Activated naive CD8-positive, alpha-beta T cell treated with anti-CD3 and anti-CD28 coated beads, Interleukin-2, amount 10 ng/mL, durations not matched to agents 7 days and 5 days (primary cell): ENCODE measurements around the gene LRP4. TPM values are rescaled to one million over a fixed set of nuclear protein-coding genes. Genes with fewer than 3 reads are reported as not detected.

Source experiments
- ATAC-seq: fragments of 150-1000 bp; cut with Tn5 transposase; one replicate; pipeline ENCODE4 v1.10.0; 2021; ENCODE audit warnings: low read depth, moderate library complexity
- POLR2A ChIA-PET: fragments of 350-600 bp; sonication (Branson Sonifier 250); formaldehyde crosslinking; loops from one replicate; lab custom pipeline; 2021; ENCODE audit warnings: antibody characterized with exemption; lab: Charles Lee
- DNase-seq: peaks from one replicate; pipeline ENCODE4 v3.0.0; 2021
- H3K27ac Mint-ChIP-seq: one replicate; pipeline ENCODE4 v1.8.0; 2022; ENCODE audit warnings: mild to moderate bottlenecking, mixed read lengths
- H3K27me3 Mint-ChIP-seq: one replicate; pipeline ENCODE4 v1.8.0; 2022; ENCODE audit warnings: mild to moderate bottlenecking, moderate library complexity, mixed read lengths
- H3K36me3 Mint-ChIP-seq: one replicate; pipeline ENCODE4 v1.8.0; 2021; ENCODE audit warnings: mild to moderate bottlenecking, mixed read lengths
- H3K4me1 Mint-ChIP-seq: one replicate; pipeline ENCODE4 v1.8.0; 2021; ENCODE audit warnings: mixed read lengths
- H3K4me3 Mint-ChIP-seq: one replicate; pipeline ENCODE4 v1.8.0; 2022; ENCODE audit warnings: mild to moderate bottlenecking, moderate library complexity, mixed read lengths
- H3K9me3 Mint-ChIP-seq: one replicate; pipeline ENCODE4 v1.8.0; 2021; ENCODE audit warnings: mixed read lengths
- total RNA-seq, 2 experiments: library from RNA; stranded (reverse); gene quantifications; one replicate each; pipeline ENCODE4 v1.2.3, GENCODE V29; 2021

The LRP4 gene
- total RNA-seq, 2 experiments from 2014 or later = 0.06 TPM; not detected in 1

DNA sequence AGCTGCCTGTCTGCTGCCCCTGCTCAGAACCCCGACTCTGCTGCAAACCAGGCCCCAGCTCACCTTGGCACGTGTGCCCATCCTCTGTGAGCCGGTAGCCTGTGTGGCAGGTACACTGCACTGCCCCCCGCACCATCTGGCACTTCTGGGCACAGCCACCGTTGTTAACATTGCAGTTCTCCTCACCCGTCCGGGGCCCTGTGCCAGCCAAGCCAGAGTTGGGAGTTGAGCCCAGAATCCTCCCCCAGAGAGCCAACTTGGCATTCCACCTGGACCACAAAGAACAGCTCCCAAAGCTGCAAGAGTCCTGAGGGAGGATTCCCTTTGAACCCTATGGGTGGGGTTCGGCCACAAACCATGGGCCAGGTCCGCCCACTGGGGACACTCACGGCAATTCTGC lies 22.5 kb downstream of the LRP4 start:
- no peak overlapping the region for H3K27ac Mint-ChIP-seq
- DNase-seq (no peak), ATAC-seq (no peak)
- H3K36me3 Mint-ChIP-seq = no peaks in the 10 kb centered on the region
- H3K4me3 Mint-ChIP-seq = no peak overlapping the region
- H3K9me3 Mint-ChIP-seq = no peaks in the 10 kb centered on the region
- POLR2A ChIA-PET = no interaction called here
- H3K4me1 Mint-ChIP-seq = no peaks in the 10 kb centered on the region
- no peaks in the 10 kb centered on the region for H3K27me3 Mint-ChIP-seq

DNA sequence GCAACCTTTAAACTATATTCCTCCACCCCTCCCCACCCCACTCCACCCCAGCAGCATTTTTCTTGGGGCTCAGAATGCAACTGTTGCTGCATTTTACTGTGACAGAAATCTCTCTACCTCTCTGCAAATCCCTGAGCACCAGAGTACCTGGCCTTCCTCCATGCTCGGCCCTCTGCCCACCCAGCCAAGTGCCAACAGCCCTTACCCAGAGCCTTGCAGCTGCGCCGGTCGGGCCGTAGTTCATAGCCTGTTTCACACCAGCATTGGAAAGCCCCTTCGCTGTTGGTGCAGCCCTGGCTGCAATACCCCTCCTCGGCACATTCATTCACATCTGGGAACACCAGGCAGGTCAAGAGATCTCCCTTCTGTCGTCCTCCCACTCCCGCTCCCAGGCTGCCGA lies 23.4 kb downstream of the LRP4 start:
- Mint-ChIP-seq H3K27me3 (no peaks in the 10 kb centered on the region), H3K9me3 (no peaks in the 10 kb centered on the region), H3K4me1 (peaks cover under 1% of the 10 kb centered on the region), H3K36me3 (no peaks in the 10 kb centered on the region), H3K4me3 (no peak overlapping the region), H3K27ac (no peak overlapping the region)
- DNase-seq (no peak), ATAC-seq (no peak)
- POLR2A ChIA-PET = no interaction called here

DNA sequence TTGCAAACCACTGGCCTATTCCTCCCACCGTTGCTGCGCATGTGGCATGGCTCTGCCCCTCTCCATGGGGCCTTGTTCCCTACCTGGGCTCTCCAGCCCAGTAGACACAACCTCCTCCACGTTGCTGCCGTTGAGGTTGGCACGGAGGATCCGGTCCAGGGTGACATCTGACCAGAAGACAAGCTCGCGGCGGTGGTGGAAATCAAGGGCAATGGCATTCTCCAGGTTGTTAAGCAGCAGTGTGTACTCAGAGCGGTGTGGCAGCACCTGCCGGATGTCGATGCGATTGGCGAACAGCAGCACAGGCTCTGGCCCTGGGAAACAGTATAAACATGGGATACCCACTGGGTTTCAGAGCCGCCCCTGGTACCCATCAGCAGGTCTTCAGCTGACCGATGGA lies 23.8 kb downstream of the LRP4 start:
- Mint-ChIP-seq H3K9me3 (no peaks in the 10 kb centered on the region), H3K36me3 (no peaks in the 10 kb centered on the region), H3K27me3 (no peaks in the 10 kb centered on the region), H3K4me3 (no peak overlapping the region), H3K27ac (no peak overlapping the region), H3K4me1 (peaks cover 5% of the 10 kb centered on the region)
- POLR2A ChIA-PET = interaction anchor here (1.0 kb wide), 1 partner anchor 260 kb away, joined by 3 read pairs; no protein-coding TSS in a partner anchor
- no peak for ATAC-seq
- no peak for DNase-seq

DNA sequence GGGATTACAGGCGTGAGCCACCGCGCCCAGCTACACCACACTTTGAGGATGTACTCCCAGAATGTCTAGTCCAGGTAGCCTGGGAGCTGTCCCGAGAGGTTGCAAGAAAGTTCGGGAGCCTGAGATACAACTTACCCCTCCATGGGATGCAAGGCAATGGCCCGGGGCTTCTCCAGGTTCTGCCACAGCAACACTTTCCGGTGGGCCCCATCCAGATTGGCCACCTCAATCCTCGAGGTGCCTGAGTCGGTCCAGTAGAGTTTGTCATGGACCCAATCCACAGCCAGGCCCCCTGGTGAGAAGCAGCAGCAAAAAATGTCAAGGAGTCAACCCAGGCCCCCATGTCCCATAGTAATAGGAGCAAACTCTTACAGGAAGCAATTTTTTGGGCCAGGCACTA lies 25.5 kb downstream of the LRP4 start:
- DNase-seq (no peak), ATAC-seq (no peak)
- Mint-ChIP-seq H3K27ac (no peak overlapping the region), H3K36me3 (no peaks in the 10 kb centered on the region), H3K4me1 (peaks cover 5% of the 10 kb centered on the region), H3K27me3 (no peaks in the 10 kb centered on the region), H3K4me3 (no peak overlapping the region), H3K9me3 (no peaks in the 10 kb centered on the region)
- POLR2A ChIA-PET = no interaction called here

DNA sequence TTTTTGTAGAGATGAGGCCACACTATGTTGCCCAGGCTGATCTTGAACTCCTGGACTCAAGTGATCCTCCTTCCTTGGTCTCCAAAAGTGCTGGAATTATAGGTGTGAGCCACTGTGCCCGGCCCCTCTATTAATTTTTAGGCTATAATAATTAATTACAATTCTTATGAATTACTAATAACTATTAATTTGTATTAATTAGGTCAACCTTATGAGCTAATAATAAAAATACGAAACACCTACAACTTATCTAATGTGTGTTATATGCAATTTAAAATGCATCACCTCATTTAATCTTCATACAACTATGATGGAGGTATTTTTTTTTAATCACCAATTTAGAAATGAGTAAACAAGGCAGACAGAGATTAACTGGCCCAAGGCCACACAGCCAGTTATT lies 26.2 kb downstream of the LRP4 start:
- DNase-seq (no peak), ATAC-seq (no peak)
- H3K27ac Mint-ChIP-seq = no peak overlapping the region
- H3K4me1 Mint-ChIP-seq = peaks cover 5% of the 10 kb centered on the region
- POLR2A ChIA-PET = no interaction called here
- no peaks in the 10 kb centered on the region for H3K36me3 Mint-ChIP-seq
- H3K27me3 Mint-ChIP-seq = no peaks in the 10 kb centered on the region
- no peak overlapping the region for H3K4me3 Mint-ChIP-seq
- H3K9me3 Mint-ChIP-seq = no peaks in the 10 kb centered on the region

DNA sequence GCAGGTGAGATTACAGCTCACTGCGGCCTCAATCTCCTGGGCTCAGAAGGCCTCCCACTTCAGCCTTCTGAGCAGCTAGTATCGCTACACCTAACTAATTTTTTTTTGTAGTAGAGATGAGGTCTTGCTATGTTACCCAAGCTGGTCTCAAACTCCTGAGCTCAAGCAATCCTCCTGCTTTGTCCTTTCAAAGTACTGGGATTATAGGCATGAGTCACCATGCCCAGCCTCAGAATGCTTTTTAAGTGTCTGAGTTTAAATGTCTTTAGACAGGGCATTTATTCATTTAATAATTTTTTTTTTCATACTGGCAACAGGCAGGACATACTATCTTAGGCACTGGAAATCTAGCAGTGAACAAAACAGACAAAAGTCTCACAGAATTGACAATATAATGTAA lies 27.7 kb downstream of the LRP4 start:
- ATAC-seq = no peak
- Mint-ChIP-seq H3K36me3 (no peaks in the 10 kb centered on the region), H3K4me1 (peaks cover 5% of the 10 kb centered on the region), H3K9me3 (no peaks in the 10 kb centered on the region), H3K4me3 (no peak overlapping the region), H3K27me3 (no peaks in the 10 kb centered on the region), H3K27ac (no peak overlapping the region)
- DNase-seq = no peak
- POLR2A ChIA-PET = no interaction called here

DNA sequence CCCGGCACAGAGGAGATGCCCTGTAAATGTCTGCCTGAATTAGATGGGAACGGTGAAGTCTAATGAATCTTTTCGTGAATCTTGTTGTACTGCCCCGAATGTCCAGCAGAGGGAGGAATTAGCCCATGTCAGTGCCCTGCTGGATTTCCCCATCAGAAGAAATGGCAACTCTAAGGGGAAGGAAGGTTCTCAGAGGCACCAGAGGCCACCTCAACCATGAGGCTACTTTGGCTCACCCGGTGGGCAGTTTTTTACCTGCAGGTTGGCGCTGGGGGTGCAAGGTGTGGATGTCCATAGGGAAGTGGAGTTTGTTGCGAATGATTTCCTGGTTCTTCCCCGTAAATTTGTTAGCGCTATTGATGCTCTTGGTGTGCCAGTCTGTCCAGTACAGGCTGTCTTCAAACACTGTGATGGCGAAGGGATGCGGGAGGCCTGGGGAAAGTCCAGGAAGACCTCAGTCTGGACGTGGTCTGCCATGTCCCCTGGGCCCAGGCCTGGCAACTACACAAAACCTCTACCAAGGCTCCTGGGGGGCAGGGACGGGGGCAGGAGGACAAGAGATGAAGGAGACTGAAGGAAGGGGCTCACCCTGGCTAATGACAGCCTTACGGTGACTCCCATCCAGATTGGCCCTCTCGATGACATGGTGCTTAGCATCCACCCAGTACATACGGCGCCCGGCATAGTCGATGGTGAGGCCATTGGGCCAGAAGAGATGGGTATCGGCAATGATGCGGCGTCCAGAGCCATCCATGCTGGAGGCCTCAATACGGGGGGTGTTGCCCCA lies 28.5 kb downstream of the LRP4 start:
- DNase-seq (peak; percentile 55), ATAC-seq (peak; percentile 81)
- Mint-ChIP-seq H3K9me3 (no peaks in the 10 kb centered on the region), H3K36me3 (no peaks in the 10 kb centered on the region), H3K27me3 (no peaks in the 10 kb centered on the region), H3K27ac (no peak overlapping the region), H3K4me1 (peaks cover 5% of the 10 kb centered on the region), H3K4me3 (no peak overlapping the region)
- POLR2A ChIA-PET = no interaction called here

DNA sequence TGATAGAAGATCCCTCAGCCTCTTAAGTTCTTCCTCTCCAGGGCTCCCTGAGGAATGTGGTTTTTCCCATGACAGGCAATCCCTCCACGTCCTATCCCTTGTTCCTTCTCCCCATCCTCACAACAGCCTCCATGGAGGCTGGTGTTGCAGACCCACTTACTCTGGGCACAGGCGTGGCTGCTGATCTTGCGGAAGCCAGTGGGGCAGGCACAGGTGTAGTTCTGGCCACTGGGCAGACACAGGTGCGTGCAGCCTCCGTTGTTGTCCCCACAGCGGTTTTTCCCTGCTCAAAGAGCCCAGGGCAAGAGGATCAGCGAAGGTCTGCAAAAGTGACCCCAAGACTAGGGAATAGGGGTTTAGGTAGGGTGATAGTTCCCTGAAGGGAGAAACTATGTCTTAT lies 29.1 kb downstream of the LRP4 start:
- no peaks in the 10 kb centered on the region for H3K36me3 Mint-ChIP-seq
- peaks cover 5% of the 10 kb centered on the region for H3K4me1 Mint-ChIP-seq
- H3K27ac Mint-ChIP-seq = no peak overlapping the region
- no peaks in the 10 kb centered on the region for H3K27me3 Mint-ChIP-seq
- ATAC-seq = no peak
- no peak for DNase-seq
- POLR2A ChIA-PET = no interaction called here
- no peak overlapping the region for H3K4me3 Mint-ChIP-seq
- H3K9me3 Mint-ChIP-seq = no peaks in the 10 kb centered on the region

DNA sequence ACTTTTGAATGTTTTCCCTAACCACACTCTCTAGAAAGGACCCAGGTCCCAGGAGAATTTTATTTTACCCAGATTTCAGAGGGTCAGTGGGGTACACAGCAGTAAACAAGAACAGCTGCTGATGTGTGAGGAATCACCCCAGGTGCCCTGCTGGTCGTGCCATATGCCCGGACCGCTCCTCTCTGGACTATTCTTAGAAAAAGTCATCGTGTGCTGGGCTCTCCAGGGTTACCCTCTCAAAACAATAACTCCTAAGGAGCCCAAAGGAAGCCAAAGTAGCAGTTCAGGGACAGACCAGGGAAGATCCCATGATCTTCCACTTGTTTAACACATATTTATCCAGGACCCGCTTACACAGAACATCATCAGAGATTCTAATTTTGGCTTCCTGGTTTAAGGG lies 29.7 kb downstream of the LRP4 start:
- DNase-seq (no peak), ATAC-seq (no peak)
- Mint-ChIP-seq H3K27ac (no peak overlapping the region), H3K9me3 (no peaks in the 10 kb centered on the region), H3K27me3 (peaks cover 4% of the 10 kb centered on the region), H3K4me3 (no peak overlapping the region), H3K36me3 (no peaks in the 10 kb centered on the region), H3K4me1 (peaks cover 5% of the 10 kb centered on the region)
- POLR2A ChIA-PET = no interaction called here

DNA sequence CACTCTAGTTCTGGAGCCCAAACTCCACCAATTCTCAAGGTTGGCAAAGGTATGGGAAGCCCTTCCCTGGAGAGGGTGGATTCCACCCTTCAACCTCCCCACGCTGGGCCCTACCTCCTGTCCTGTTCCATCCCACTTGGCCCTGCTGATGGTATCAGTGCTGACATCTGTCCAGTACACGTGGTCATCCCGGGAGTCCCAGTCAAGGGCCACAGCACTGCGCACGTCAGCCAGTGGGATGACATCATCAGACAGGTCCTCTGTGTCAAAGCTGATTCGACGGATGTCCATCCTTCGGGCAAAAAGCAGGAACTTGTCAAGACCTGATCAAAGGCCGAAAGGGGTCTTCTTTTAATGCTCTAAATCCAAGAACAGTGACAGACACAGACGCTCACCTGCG lies 32.1 kb downstream of the LRP4 start:
- Mint-ChIP-seq H3K27ac (no peak overlapping the region), H3K36me3 (no peaks in the 10 kb centered on the region), H3K4me1 (peaks cover 5% of the 10 kb centered on the region), H3K27me3 (peaks cover 17% of the 10 kb centered on the region), H3K9me3 (no peaks in the 10 kb centered on the region), H3K4me3 (no peak overlapping the region)
- no peak for DNase-seq
- no peak for ATAC-seq
- POLR2A ChIA-PET = no interaction called here

DNA sequence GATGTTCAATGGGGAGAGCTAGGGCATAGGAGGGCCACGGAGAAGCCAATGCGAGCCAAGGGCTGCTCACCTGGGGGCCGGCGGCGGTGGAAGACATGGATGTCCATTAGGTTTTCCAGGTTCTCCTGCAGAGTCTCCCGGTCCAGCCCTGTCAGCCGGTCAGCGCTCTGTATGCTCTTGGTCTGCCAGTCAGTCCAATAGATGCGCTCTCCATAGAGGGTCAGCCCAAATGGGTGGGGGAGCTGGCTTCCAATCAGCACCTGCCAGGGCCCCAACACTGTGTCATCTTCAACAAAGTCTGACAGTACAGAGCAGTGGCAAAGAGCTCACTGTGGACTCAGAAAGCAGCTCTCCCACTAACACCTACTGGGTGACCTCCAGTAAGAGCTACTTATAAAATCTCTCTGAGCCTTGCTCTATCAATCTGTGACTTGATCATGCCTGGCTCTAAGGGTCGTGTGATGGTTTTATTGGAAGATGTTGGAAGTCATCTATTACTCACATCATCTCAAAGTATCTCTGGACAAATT lies 39.2 kb downstream of the LRP4 start:
- H3K27ac Mint-ChIP-seq = no peak overlapping the region
- no peaks in the 10 kb centered on the region for H3K36me3 Mint-ChIP-seq
- H3K27me3 Mint-ChIP-seq = peaks cover 21% of the 10 kb centered on the region
- no peak overlapping the region for H3K4me3 Mint-ChIP-seq
- H3K4me1 Mint-ChIP-seq = peaks cover 1% of the 10 kb centered on the region
- no peaks in the 10 kb centered on the region for H3K9me3 Mint-ChIP-seq
- POLR2A ChIA-PET = no interaction called here
- no peak for DNase-seq
- ATAC-seq = no peak

DNA sequence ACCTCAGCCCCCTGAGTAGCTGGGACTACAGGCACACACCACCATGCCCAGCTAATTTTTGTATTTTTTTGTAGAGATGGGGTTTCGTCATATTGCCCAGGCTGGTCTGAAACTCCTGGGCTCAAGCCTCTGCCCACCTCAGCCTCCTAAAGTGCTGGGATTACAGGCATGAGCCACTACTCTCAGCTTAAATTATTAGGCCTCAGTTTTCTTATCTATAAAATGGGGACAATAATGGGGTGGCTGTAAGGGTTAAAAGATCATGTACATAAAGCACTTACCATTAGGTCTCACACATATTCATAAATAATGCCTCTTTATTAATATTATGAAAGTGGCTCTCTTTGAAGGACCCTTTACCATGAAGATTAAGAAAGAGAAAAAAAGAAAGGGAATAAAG lies 40.8 kb downstream of the LRP4 start:
- POLR2A ChIA-PET = no interaction called here
- no peaks in the 10 kb centered on the region for H3K9me3 Mint-ChIP-seq
- DNase-seq = no peak

DNA sequence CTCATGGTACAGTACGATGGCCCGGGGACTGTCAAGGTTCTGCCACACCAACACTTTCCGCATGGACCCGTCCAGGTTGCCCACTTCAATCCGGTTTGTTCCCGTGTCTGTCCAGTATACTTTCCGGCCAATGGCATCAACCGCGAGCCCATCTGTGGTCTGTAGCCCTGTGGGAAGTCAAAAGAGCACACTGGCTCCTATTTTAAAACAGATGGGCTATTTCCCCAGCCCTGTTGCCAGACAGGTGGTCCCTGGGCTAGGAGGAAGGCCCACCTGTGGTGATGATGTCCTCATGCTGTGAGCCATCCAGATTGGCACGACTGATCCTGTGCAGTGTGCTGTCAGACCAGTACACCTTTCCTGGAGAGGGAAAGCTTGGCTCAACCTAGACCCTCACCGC lies 41.9 kb downstream of the LRP4 start:
- no peak overlapping the region for H3K4me3 Mint-ChIP-seq
- ATAC-seq (no peak), DNase-seq (no peak)
- peaks cover 1% of the 10 kb centered on the region for H3K4me1 Mint-ChIP-seq
- H3K36me3 Mint-ChIP-seq = no peaks in the 10 kb centered on the region
- peaks cover 5% of the 10 kb centered on the region for H3K27me3 Mint-ChIP-seq
- no peak overlapping the region for H3K27ac Mint-ChIP-seq
- no peaks in the 10 kb centered on the region for H3K9me3 Mint-ChIP-seq
- POLR2A ChIA-PET = no interaction called here

More for the DNA sequence above, 40.8 kb downstream of the LRP4 start:
- Mint-ChIP-seq H3K4me1 (peaks cover 1% of the 10 kb centered on the region), H3K27me3 (peaks cover 11% of the 10 kb centered on the region), H3K4me3 (no peak overlapping the region), H3K27ac (no peak overlapping the region), H3K36me3 (no peaks in the 10 kb centered on the region)
- ATAC-seq = no peak

DNA sequence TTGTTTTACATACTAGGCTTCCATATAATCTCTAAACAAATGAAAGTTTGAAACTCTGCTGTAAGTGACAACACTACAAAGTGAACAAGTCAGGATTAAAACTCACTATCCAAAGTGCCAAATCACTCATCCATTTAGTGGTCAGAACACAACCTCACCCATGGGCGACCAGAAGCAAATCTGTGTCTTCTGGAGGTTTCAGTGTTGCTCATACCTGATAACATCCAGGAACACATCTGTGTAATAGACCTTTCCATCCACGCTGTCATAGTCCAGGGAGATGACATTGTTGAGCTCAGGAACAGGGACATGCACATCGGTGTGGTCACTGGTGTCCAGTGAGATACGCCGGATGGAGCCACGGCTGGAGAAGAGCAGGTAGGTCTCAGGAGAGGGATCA lies 43.8 kb downstream of the LRP4 start:
- Mint-ChIP-seq H3K27ac (no peak overlapping the region), H3K9me3 (no peaks in the 10 kb centered on the region)

More for the DNA sequence above, 43.8 kb downstream of the LRP4 start:
- Mint-ChIP-seq H3K27me3 (no peaks in the 10 kb centered on the region), H3K4me3 (no peak overlapping the region), H3K36me3 (no peaks in the 10 kb centered on the region), H3K4me1 (no peaks in the 10 kb centered on the region)
- POLR2A ChIA-PET = no interaction called here
- ATAC-seq (no peak), DNase-seq (no peak)
